HG03066 (cell line): ENCODE results near the gene TVP23A.
"Not testable (repeated sequence)": the region's sequence is repeated elsewhere in the genome, so short reads cannot be mapped to it uniquely, and the experiment has no call there.

Experiments
- ATAC-seq: cut with Tn5 transposase; IDR thresholded peaks from one replicate; pipeline ENCODE4 v1.9.1; 2021; ENCODE audit warnings: low read depth; ENCODE audit not compliant: unreplicated experiment

Gene TVP23A

GRCh38 chr16:10836174-10836853, 17.7 kb upstream of the TVP23A start:
- no peak for ATAC-seq

DNA sequence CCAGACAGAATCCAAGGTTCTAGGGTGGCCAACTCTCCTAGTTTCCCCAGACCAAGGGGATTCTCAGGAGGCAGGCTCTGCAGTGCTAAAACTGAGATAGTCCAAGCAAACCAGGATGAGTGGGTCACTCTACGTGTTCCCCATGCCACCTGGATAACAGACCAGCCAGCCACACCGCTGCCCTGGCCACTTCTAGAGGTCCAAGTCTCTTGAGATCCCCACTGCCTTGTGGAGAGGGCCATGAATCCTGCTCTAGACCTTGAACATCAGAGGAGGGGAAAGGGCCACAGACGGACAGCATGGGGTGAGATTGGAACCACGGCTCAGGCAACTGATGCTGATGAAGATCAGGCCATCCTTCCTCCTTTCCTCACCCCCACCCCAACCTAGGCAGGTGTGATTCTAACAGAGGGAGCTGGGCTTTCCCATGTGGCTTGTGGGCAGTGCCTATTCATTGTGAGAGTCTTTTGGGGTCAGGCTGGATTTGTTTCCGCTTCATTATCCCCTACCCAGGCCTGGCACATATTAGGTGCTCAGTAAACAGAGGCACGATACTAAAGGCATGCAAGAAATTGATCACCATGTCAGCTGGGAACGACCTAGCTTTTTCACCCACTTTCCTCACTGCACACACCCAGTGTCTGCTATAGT, 16.8 kb upstream of the TVP23A start:
- ATAC-seq = no peak

DNA sequence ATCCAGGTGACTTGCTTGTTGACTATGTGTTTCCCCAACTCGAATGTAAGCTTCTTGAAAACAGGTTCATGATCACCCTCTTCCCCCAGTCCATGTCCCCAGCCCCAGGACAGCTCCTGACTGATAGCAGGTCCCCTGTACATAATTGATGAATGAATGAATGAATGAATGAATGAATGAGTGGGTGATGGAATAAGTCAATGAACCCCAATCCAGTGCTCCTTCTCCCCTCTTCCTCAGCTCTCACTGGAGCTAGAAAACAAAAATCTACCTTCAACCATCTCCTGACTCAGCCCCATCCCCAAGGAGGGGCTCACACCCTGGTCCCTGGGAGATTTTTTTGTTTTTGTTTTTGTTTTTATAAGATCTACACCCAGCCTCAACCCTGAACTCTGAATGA, 16.2 kb upstream of the TVP23A start:
- no peak for ATAC-seq

GRCh38 chr16:10834130-10834529, 15.5 kb upstream of the TVP23A start:
- no peak for ATAC-seq

DNA sequence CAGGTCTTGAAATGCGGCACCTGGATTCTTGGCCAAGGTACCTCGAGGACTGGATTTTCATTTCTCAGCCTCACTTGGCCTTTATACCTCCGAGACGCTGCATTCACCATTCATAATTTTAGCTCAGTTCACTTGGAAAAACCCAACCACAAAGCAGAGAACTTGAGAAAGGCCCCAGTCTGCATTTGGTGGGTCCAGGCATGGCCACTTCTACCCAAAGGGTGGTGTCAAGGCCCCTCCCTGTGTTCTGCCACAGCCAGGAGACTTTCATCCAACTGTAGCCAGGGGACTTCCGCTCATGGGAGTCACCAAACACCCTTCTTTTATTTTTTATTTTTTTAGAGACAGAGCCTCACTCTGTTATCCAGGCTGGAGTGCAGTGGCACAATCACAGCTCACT, 14.7 kb upstream of the TVP23A start:
- no peak for ATAC-seq

GRCh38 chr16:10831894-10832886, 13.6 kb upstream of the TVP23A start:
- ATAC-seq = no peak

- not testable (repeated sequence) for ATAC-seq
Observed at GRCh38 chr16:10830240-10830639, 11.6 kb upstream of the TVP23A start.

DNA sequence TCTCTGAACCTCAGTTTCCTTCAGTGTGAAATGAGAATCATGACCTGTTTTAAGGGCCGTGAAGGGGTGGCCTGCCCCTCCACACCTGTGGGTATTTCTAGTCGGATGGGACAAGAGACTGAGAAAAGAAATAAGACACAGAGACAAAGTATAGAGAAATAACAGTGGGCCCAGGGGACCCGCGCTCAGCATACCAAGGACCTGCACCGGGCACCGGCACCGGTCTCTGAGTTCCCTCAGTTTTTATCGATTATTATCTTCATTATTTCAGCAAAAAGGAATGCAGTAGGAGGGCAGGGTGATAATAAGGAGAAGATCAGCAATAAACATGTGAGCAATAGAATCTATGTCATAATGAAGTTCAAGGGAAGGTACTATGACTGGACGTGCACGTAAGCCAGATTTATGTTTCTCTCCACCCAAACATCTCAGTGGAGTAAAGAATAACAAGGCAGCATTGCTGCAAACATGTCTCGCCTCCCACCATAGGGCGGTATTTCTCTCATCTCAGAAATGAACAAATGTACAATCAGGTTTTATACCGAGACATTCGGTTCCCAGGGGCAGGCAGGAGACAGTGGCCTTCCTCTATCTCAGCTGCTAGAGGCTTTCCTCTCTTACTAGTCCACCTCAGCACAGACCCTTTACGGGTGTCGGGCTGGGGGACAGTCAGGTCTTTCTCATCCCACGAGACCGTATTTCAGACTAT, 10.9 kb upstream of the TVP23A start:
- ATAC-seq = not testable (repeated sequence)

GRCh38 chr16:10828851-10829366, 10.3 kb upstream of the TVP23A start:
- no peak for ATAC-seq

- no peak for ATAC-seq
Observed at GRCh38 chr16:10827691-10828341, 9.2 kb upstream of the TVP23A start.

DNA sequence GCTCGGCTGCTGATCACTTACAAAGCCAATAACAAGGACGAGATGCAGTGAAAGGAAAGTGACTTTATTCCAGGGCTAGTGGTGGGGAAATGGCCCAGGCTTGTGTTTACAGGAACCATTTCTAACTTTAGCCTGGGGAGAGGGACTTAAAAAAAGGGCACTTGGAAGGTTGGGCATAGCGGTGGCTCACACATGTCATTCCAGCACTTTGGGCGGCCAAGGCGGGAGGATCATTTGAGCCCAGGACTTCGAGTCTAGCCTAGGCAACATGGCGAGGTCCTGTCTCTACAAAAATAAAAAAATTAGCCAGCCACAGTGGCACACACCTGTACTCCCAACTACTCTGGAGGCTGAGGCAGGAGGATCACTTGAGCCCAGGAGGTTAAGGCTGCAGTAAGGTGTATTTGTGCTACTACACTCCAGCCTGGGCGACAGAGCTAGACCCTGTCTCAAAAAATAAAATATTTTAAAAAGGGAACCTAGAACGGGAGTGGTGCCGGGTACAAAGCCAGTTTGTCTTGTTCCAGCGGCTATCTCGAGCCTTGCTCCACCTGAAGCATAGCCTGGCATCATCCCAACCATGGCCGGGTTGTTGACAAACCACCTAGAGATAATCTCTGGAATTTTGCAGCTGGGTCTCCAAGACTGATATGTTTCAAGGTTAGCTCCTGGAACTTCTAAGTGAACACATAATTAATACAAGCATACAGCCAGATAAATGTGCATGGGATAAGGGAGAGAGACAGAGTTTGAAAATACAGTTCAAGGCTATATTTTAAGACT, 5.7 kb upstream of the TVP23A start:
- no peak for ATAC-seq

GRCh38 chr16:10822702-10823101, 4.1 kb upstream of the TVP23A start:
- ATAC-seq = no peak

GRCh38 chr16:10820546-10820945, 2.0 kb upstream of the TVP23A start:
- no peak for ATAC-seq

DNA sequence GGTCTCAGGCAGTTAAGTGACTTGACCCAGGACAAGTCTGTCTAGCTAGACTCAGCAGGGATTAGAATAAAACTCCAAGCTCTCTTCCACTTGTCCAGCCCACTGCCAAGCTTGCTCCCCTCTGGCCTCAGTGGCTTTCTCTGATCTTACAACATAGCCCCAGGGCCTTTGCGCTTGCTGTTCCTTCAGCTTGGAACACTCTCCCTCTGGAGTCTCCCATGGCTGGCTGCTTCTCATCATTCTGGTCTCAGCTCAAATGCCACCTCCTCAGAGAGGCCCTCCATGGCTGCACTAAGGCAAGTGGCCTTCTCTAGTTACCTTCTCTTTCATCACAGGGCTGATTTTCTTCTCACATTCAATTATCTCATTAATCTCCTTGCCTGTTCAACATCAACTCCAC, 1.1 kb downstream of the TVP23A start:
- ATAC-seq = no peak

DNA sequence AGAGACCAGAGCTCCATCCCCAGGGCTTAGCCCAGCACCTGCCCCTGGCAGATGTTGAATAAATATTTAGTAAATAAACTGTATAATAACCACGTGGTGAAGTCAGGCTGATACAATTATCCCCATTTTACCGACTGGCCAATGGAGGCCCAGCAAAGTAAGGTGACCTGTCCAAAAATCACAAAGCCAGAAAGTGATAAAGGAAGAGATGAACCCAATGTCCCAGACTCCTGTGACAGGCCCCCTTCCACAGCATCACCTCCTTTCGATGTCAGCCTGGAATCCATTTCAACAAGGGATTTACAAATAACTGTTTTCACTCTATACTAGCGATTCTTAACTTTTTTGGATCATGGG, 5.5 kb downstream of the TVP23A start:
- ATAC-seq = no peak

GRCh38 chr16:10812312-10813098, 6.1 kb downstream of the TVP23A start:
- ATAC-seq = peak; percentile 85

- ATAC-seq = no peak
Observed at GRCh38 chr16:10809706-10810105, 8.9 kb downstream of the TVP23A start.

GRCh38 chr16:10808850-10809249, 9.7 kb downstream of the TVP23A start:
- no peak for ATAC-seq
